OCI-LY3 (cell line): Measurements from ENCODE around the gene MOGAT3.

Source experiments
- EZH2phosphoT487 ChIP-seq: fragments of 200-600 bp; shearing (Covaris generic); IDR thresholded peaks from 2 replicates; pipeline ENCODE4 v1.6.1; 2018; ENCODE audit warnings: antibody characterized with exemption, mixed run types, low read depth
- TF ChIP-seq, protein P1 (sequence below): fragments of 200-600, 300-600 bp; sonication (generic); IDR thresholded peaks from 2 replicates; pipeline ENCODE4 v1.5.1; 2014; ENCODE audit warnings: antibody characterized with exemption, low read length, low read depth

DNA sequence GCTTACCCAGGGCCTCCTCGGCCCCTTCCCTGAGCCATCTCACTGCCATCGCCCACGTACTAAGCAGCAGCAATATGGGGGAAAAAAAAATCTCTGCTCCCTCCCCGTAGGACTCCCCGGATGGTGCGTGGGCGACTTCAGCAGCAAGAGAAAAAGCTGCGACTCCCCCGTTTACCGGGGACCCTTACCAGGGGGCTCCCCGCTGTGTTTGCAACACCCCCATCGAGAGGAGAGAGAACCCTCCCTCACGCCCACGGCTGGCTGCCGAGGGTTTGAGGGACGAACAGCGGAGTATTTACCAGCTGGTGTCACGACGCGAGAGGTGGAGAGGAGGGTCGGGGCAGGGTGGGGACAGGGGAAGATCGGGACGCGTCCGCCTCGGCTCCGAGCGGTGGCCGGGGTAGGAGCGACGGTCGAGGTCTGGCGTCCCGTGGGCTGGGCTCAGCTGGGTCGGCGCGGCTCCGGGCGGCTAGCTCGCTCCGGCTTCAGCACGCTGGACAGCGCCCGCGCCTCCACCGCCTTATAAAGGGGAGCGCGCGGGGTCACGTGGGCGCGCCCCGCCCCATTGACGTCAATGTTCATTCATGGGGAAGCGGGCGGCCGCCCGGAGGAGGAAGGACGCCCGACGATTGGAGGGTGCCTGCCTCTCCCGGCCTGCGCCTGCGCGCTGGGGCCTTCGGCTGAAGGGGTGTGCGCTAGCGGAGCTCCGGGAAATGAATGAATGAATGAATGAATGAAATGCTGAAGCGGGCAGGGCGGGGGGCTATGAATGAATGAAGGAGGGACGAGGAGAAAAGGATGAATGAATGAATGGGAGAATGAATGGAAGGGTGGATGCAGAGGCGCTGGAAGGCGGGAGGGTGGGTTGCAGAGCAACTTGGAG is 35.5 kb downstream of the MOGAT3 start, which contains the start of gene VGF:
- TF ChIP-seq, protein P1, sequence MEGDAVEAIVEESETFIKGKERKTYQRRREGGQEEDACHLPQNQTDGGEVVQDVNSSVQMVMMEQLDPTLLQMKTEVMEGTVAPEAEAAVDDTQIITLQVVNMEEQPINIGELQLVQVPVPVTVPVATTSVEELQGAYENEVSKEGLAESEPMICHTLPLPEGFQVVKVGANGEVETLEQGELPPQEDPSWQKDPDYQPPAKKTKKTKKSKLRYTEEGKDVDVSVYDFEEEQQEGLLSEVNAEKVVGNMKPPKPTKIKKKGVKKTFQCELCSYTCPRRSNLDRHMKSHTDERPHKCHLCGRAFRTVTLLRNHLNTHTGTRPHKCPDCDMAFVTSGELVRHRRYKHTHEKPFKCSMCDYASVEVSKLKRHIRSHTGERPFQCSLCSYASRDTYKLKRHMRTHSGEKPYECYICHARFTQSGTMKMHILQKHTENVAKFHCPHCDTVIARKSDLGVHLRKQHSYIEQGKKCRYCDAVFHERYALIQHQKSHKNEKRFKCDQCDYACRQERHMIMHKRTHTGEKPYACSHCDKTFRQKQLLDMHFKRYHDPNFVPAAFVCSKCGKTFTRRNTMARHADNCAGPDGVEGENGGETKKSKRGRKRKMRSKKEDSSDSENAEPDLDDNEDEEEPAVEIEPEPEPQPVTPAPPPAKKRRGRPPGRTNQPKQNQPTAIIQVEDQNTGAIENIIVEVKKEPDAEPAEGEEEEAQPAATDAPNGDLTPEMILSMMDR: no peak
- TF ChIP-seq EZH2phosphoT487: no peak
